Measurements from ENCODE around the gene PKD2.

- TF ChIP-seq CEBPB (IDR thresholded peaks at IDR 0.05; ENCODE audit: low read depth, low read length) (no peak), FOS (IDR thresholded peaks at IDR 0.05; ENCODE audit: low read depth, low read length) (no peak), CHD1 (IDR thresholded peaks at IDR 0.05; ENCODE audit: low read depth, low read length) (no peak), POLR2A (IDR thresholded peaks at IDR 0.05; ENCODE audit: low read depth, low read length) (no peak)
- TF ChIP-seq, protein P1, sequence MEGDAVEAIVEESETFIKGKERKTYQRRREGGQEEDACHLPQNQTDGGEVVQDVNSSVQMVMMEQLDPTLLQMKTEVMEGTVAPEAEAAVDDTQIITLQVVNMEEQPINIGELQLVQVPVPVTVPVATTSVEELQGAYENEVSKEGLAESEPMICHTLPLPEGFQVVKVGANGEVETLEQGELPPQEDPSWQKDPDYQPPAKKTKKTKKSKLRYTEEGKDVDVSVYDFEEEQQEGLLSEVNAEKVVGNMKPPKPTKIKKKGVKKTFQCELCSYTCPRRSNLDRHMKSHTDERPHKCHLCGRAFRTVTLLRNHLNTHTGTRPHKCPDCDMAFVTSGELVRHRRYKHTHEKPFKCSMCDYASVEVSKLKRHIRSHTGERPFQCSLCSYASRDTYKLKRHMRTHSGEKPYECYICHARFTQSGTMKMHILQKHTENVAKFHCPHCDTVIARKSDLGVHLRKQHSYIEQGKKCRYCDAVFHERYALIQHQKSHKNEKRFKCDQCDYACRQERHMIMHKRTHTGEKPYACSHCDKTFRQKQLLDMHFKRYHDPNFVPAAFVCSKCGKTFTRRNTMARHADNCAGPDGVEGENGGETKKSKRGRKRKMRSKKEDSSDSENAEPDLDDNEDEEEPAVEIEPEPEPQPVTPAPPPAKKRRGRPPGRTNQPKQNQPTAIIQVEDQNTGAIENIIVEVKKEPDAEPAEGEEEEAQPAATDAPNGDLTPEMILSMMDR (conservative IDR thresholded peaks at IDR 0.05; ENCODE audit: low read depth, low read length), result no peak
These were observed 91.7 kb downstream of the PKD2 start for GRCh38 chr4:88098993-88099752.

All from IMR-90 (cell line).